Fibroblast of skin of abdomen (primary cell): ENCODE measurements around the gene FEM1A.
A peak's percentile ranks its signal among the peaks of the same experiment; 100 is the strongest.
"Not testable (repeated sequence)": the region's sequence is repeated elsewhere in the genome, so short reads cannot be mapped to it uniquely, and the experiment has no call there.

Experiments
- DNase-seq: peaks from one replicate; pipeline ENCODE4 v3.0.0-alpha.2; 2013

The FEM1A gene

GRCh38 chr19:4773047-4773640, 18.4 kb upstream of the FEM1A start:
- no peak for DNase-seq

- no peak for DNase-seq
These were observed 17.4 kb upstream of the FEM1A start for GRCh38 chr19:4774136-4774535.

- DNase-seq, result no peak
These were observed 15.8 kb upstream of the FEM1A start for GRCh38 chr19:4775627-4776152.

- no peak for DNase-seq
These were observed 14.9 kb upstream of the FEM1A start for GRCh38 chr19:4776436-4777211.

GRCh38 chr19:4778124-4778523, 13.4 kb upstream of the FEM1A start:
- DNase-seq, result not testable (repeated sequence)

GRCh38 chr19:4780860-4781259, 10.7 kb upstream of the FEM1A start:
- DNase-seq, result no peak

GRCh38 chr19:4781801-4782200, 9.7 kb upstream of the FEM1A start:
- no peak for DNase-seq

GRCh38 chr19:4786412-4787016, 5.0 kb upstream of the FEM1A start:
- DNase-seq, result not testable (repeated sequence)

- DNase-seq, result not testable (repeated sequence)
These were observed 708 bp downstream of the FEM1A start for GRCh38 chr19:4792019-4792865.

GRCh38 chr19:4792866-4793195, 1.3 kb downstream of the FEM1A start:
- not testable (repeated sequence) for DNase-seq

GRCh38 chr19:4793278-4793677, 1.7 kb downstream of the FEM1A start:
- not testable (repeated sequence) for DNase-seq

- no peak for DNase-seq
These were observed 3.4 kb downstream of the FEM1A start for GRCh38 chr19:4794971-4795370.

- no peak for DNase-seq
These were observed 3.9 kb downstream of the FEM1A start for GRCh38 chr19:4795400-4795799.

GRCh38 chr19:4800591-4801081, 9.1 kb downstream of the FEM1A start:
- no peak for DNase-seq

- no peak for DNase-seq
These were observed 9.6 kb downstream of the FEM1A start for GRCh38 chr19:4801085-4801619.

- no peak for DNase-seq
These were observed 11.2 kb downstream of the FEM1A start for GRCh38 chr19:4802711-4803110.

GRCh38 chr19:4803736-4804695, 12.5 kb downstream of the FEM1A start:
- peak; percentile 51 for DNase-seq

GRCh38 chr19:4805140-4805539, 13.6 kb downstream of the FEM1A start:
- DNase-seq, result not testable (repeated sequence)

GRCh38 chr19:4806384-4806783, 14.8 kb downstream of the FEM1A start:
- no peak for DNase-seq

GRCh38 chr19:4807188-4807587, 15.7 kb downstream of the FEM1A start:
- no peak for DNase-seq
